Islet precursor cell (in vitro differentiated cells): ENCODE results near the gene PREP.
"Not testable (repeated sequence)": the region's sequence is repeated elsewhere in the genome, so short reads cannot be mapped to it uniquely, and the experiment has no call there.

Experiments
- DNase-seq: peaks from one replicate; pipeline ENCODE4 v3.0.0-alpha.2; 2018

Gene PREP

DNA sequence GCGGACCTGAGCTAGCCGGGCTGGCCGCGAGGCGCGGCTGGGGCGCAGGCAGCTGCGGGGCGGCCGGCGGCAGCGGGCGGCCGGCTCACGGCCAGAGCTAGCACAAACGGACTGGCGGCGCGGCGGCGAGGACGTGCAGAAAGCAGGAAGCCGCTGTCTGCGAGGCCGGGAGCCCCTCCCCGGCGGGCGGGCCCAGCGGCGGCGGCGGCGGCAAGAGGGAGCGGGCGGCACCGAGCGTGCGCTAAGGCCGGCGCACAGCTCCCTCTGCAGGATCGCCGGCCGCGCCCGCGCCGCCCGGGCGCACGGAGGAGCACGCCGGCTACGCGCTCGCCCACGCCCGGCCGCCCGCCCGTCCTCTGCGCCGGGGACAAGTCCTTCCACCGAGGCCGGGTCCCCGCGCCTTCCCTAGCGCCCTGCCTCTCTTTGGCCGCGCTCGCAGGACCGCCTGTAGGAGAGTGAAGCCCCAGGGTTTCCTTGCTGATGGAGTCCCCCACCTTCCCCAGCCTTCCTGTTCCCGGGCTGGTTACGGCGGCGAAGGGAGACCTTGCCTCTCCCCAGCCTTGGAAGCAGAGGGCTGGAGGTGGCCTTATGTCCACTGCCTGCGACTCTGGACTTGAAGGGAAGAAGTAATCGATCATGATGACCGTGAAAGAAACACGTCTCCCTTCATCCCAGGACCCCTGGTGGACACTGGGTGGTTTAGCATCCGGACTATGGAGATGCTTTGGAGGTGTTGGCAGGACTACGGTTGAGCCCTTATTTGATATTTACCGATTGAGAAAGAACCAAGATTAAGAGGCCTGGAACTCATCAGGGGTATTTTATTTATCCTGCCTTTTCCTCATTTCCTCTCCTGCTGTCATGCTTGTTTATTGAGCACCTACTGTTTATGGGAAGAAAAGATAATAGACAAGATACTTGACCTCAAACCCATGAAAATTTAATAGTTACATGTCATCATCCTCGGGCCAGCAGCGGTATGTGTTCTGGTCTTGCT is at the start of gene PREP:
Gene PREP, minus strand, starts transcription at position 144 of the 997 bp plus-strand sequence. CDS start 191 bp downstream, outside the sequence.
- peak; percentile 91 for DNase-seq

DNA sequence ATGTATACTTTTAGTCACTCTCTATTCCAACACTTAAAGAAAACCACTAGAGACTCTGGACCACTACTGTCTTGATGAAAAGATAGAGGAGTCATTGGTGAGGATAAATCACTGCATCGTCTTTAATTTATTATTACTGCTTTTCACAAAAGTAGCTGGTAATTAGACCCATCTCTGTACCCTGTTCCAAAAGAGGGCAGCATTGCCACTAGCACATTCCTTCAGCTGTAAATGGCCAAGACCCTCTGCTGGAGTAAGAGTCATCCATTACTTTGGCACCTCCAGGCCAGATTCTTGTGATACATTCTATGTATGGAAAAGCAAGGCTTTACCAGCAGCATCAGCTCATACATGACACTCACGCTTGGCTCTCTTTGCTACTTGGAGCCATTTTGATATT is 49.5 kb upstream of the PREP start:
- no peak for DNase-seq

DNA sequence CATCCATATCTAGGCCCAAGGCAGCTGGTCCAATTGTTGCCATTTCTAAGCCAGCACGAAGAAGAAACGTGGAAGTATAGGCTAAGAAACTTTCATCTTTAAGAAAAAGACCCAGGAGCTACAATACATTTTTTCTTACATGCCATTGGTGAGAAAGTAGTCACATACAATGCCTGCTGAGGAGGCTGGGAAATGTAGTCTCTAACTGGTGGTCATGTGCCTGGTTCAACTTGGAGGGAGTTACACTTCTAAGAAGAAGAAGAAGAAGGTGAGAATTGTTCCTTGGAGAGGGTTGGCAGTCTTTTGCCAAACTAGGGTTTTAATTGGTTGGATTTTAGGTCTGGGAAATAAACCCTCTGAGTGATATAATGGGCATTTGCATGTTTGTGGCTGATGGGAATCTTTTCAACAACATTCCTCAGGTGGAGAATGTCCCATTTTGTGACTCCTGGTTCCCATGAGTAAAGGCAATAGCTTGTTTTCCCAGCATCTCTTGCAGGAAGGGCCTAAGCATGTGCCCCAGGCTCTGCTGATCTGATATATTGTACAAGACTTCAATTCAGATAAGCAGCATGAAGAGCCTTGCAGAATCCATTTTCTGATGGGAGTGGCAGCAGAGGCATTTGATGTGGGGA is 47.0 kb upstream of the PREP start:
- peak; percentile 62 for DNase-seq

DNA sequence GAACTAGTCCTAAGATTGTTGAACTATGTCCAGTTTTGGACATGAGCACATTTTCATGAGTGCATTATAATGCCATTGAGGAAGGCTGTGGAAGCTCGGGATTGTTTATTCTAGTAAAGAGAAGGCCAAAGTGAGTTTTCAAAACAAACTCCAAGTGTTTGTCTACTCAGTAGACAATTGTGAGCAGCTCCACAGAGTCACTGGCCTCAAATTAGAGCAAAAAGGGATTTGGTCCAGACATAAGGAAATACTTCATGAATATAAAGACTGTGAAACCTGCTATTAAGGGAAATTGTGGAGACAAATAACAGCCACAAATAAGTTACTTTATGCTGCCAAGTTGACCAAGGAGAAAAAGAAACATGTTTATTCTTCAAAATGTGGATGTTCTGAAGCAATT is 42.6 kb upstream of the PREP start:
- no peak for DNase-seq

DNA sequence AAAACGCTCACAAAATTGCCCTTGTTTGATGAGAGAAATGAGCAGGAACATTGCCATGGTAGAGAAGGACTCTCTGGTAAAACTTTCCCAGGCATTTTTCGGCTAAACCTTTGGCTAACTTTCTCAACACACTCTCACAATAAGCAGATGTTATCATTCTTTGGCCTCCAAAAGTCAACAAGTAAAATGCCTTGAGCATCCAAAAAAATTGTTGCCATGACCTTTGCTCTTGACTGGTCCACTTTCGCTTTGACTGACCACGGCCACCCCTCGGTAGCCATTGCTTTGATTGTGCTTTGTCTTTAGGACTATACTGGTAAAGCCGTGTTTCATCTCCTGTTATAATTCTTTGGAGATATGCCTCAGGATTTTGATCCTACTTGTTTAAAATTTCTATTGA is 41.1 kb upstream of the PREP start:
- DNase-seq, result no peak

DNA sequence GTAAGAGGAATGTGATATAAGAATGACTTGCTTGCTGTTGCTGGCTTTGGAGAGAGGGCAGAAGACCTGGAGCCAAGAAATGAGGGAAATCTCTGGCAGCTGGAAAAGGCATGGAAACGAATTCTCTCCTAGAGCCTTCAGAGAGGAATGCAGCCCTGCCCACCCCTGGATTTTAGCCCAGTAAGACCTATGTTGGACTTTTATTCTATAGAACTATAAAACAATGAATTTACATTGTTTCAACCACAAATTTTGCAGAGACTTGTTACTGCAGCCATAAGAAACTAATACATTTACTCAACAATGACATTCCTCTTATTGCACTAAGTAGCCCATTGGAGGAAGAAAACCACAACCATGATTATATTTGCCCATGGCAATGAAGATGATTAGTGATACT is 39.5 kb upstream of the PREP start:
- DNase-seq, result no peak

DNA sequence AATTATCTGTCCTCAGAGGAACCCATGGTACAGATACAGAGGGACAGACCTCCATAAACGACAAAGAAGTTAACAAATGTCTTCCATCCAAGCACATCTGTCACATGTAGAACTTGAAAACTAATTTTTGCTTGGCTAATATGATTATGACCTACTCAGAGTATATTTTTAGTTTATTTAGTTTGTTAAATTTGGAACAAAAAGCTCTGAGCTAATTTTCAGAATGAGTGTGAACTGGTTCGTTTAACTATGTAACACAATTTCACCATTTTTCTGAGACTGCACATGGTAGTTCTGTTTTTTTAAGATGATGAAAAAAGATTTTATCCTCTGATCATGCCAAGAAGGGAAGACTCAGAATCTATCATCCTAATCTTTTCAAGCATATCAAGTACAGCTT is 34.4 kb upstream of the PREP start:
- DNase-seq, result no peak

DNA sequence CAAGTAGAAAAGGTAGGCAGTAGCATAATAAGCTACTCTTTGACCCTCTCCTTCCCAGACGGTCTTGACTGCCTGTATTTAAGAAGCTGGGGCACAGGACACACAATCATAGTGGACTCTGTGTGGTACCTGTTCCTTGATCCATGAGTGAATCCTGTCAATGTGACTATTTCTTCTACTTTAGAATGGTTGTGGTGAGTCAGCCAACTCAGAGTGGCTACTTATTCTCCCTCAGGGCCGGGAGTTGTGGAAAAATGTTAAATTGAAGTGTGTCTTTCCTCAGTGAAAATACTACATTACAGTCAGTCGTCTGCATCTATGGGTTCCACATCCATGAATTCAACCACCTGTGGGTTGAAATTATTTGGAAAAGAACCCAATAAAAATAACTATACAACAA is 30.8 kb upstream of the PREP start:
- no peak for DNase-seq

DNA sequence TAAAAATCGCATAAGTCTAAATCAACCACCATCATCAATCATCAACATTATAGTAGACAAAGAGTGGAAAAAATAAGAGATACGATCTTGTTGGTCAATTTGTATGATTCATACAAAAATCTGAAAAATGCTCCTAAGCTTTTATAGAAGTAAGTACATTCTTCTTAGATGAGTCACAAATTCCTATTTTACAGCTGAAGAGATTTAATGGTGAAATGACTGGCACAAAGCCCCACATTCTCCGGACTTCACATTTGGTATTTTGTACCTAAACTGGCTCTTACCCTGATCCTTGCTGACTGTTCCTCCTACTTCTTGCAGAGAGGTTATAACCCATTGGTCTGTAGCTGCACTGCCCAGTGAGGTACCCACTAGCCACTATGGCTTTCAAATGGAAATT is 29.9 kb upstream of the PREP start:
- DNase-seq, result peak; percentile 62

DNA sequence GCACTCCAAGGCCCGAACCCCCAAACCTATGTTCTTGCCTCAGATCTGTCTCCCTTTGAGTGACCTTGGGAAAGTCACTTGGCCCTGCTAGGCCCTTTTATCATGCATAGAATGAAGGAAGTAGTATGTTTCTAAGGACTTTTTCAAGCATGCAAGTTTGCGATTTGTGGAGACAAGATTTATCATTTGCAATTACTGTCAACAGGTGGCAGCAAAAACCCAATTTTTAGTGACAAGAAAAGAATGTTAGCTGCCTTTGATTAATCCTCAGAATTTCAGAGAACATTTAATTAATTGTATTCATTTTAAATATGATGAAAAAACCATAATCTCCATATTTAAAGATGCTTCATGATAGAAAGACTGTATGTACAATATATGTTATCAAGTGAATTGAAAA is 28.3 kb upstream of the PREP start:
- DNase-seq, result no peak

DNA sequence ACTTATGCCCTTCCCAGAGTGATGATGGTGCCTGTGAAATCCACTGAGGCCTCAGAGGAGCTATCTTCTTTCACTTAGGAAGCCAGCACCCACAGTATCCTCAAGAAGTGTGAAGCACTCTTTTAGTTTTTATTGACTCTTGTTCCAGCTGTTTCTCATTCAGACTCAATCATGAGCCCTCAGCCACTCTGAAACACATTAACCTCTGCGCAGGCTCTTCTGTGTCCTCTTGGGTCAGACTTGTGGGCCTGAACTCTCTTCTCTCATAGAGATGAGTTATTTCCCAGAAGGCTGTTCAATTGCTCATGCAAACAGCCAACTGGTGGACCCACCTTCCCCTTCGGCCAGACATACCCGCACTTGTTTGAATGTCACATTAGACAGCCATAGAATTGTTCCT is 27.8 kb upstream of the PREP start:
- no peak for DNase-seq

DNA sequence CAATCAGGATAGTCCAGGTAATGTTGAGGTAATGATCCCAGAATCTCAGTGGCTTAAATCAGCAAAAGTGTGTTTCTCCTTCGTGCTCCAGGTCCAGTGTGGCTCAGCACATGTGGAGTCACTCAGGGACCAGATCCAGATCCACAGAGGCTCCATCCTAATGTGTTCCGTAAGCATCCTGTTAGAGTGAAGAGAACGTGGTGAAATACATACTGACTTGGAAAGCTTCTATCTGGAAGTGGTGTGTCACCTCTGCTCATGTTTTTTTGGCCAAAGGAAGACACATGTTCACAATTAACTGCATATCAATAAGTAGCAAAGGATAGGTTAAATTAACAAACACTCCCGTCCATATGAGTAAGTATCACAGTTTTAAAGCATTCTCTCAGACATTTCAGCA is 26.8 kb upstream of the PREP start:
- DNase-seq, result no peak

DNA sequence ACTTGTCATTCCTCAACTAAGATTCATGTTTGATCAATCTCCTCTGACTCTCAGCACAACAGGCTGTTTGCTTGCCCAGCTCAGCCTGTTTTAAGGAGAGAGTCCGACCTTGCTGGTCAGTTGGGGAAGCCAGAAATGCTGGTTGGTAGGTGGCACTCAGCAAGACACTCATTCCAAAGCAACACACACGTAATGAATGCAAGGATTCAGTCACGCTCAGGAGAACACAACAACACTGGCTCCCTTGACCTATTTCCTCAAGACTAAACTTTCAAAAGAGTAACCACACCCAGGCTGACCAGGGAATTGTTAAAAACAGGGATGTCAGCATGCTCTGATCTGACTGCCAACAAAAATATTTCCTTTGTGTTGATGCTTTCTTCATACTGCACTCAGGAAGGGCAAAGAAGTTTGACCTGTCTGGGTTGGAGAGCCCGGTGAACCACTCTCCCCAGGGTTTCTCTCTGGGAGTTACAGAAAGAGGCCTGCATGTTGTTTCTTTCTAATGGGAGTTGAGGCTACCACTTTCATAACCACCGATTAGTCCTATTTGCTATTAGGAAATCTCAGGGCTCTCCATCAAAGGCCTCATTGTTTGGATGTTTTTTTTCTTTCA is 25.6 kb upstream of the PREP start:
- peak; percentile 65 for DNase-seq

DNA sequence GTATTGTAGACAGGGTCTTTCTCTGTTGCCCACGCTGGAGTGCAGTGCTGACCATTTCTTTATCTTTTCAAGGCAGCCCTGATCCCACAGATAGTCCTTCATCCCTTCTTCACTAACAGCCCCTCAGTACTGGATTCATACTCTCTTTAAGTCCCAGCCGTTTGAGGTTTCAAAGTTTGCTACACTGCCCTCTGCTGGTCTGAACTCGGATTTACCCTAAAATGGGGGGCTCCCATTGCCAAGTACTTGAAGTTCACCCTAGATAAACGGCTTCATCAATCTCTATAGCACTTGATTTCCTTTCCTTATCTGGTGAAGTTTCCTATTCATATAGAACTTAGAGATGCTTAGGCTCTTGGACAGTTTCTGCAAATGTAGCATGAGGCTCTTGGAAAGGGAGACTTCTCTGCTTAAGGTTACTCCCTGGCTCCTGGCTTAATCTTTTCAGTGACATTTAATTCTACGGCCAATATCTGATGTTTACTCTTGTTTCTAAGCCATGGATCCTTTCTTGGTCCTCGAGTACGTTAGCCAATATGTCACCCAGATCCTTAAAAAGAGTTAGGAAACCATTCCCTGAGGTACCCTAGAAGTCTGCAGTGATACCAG is 21.4 kb upstream of the PREP start:
- peak; percentile 70 for DNase-seq

DNA sequence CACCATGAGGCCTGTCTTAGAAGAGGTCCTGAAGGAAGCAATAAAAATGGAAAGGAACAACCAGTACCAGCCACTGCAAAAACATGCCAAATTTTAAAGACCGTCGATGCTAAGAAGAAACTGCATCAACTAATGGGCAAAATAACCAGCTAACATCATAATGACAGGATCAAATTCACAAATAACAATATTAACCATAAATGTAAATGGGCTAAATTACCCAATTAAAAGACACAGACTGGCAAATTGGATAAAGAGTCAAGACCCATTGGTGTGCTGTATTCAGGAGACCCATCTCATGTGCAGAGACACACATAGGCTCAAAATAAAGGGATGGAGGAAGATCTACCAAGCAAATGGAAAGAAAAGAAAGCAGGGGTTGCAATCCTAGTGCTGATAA is 14.1 kb upstream of the PREP start:
- not testable (repeated sequence) for DNase-seq

DNA sequence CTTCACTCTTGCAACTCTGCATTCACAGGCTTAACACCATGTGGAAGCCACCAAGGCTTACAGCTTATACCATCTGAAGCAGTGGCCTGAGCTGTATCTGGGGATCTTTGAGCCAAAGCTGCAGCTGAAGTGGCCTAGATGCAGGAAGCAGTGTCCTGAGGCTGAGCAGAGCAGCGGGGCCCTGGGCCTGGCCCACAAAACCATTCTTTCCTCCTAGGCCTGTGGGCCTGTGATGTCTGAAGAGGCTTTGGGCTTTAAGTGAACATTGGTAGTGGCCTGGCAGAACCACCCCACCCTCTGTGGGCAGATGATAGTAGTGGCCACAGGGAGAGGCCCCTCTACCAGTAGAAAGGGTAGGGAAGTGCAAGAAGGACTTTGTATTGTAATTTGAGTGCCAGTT is 6.9 kb upstream of the PREP start:
- DNase-seq, result no peak

DNA sequence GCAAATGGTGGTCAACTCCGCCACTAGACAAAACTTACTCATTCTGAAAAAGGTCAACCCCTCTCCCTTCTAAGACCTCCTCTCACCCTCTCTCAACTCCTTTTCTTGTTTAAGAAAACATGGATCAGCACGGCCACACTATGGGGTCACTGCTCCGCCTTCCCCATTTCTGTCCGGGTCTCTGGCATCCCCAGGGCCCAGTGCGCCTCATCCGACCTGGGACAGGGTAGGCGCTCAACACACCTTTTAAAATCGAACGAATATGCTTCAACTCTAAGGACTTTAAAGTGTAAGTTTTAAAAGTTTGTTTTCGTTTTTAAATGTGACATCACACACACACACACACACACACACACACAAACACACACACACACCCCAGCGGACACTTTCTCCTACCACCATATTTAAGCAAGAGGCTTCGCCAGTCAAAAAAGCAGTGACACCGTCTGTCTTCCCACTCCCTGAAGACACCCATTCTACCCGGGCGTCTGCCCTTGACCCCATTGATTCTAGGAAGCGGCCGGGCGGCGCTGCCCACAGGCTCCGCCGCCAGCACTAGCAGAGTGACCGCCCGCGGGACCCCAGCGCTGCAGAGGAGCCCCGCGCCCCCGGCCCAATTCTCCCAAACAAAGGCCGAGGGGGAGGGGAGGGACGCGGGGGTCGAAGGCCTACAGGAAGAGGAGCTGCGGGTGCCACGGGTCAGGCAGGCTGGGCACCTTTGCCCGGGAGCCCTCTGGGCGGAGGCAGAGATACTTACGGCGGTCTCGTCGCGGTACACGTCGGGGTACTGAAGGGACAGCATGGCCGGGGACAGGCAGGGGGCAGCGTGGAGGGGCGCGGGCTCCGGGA is 568 bp downstream of the PREP start:
- DNase-seq, result no peak

DNA sequence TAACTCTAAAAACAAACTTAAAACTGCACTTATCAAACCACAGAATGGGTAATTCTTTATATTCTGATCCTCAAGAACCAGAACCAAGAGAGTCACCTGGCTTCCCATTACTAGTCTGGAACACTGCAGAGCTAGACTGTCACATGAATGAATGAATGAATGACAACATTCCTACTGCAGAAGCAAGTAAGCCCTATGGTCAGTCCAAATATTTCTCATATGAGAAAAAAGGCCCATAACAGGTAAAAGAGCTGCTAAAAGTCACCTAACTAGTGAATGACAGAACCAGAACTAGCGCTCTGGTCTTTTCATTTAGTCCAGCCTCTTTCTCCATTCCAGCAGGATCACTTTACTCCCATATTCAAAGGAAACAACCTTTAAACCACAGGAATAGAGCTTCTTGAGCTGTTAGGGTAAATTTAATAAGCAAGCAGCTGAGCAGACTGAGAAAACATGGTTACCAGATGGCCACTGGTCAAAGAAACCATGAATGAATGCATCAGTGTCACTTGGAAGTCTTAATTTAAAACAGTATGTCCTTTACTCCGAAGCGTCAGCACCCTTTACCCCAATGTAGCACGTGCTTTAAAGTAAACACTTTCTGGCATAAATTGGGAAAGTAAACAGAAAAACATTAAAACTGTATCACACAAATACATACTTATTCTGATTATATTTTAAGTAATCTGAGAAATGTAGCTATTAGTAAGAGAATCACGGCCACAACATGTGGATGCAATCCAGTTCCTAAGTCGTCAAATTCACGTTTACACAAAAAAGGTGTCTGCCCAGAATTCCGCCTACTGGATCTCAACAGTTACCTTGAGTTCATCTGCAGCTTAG is 1.4 kb downstream of the PREP start:
- DNase-seq, result no peak

DNA sequence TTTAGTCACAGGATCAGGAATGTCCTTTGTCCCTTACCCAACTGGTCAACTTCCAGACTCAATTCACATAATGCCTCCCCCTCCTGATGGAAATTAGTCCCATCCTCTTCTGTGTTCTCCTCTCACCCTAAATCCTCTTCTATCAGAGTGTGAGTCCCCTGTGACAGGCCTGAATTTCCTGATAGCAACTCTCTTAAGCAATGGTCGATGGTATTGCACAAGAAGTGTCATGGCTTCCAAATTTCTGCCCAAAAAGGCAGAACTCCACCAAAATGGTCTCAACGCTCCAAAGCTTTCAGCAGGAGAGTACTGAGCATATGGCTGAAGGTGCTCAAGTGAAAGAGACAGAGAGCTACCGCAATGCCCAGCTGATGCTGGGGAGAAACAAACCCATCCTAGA is 2.4 kb downstream of the PREP start:
- DNase-seq, result no peak

DNA sequence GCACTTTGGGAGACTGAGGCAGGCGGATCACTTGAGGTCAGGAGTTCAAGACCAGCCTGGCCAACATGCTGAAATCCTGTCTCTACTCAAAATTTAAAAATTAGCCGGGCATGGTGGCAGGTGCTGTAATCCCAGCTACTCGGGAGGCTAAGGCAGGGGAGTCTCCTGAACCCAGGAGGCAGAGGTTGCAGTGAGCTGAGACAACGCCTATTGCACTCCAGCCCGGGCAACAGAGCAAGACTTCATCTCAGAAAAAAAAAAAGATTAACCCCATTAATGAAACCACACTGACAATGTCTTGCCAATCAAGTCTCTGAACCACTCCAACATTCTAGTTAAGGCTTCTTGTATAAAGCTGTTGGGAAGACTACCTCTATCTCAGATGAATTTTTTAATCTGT is 4.0 kb downstream of the PREP start:
- DNase-seq, result no peak

DNA sequence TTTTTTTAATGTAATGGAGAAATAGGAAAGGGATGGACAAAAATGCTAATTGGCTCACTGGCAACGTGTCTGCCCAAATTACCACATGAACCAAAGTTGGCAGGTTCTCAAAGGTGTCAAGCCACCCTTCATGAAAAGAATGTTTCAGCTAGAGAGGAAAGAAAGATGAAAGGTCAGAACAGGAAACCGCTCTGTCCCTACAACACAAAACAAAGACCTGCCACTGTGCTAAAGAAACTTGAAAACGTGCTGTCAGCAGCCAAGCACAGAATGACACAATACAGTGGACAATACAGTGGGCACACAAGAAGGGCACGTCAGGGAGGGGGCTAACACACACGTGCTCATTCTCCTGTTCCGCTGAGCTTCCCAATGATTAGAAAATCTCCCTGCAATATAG is 4.9 kb downstream of the PREP start:
- DNase-seq, result no peak

DNA sequence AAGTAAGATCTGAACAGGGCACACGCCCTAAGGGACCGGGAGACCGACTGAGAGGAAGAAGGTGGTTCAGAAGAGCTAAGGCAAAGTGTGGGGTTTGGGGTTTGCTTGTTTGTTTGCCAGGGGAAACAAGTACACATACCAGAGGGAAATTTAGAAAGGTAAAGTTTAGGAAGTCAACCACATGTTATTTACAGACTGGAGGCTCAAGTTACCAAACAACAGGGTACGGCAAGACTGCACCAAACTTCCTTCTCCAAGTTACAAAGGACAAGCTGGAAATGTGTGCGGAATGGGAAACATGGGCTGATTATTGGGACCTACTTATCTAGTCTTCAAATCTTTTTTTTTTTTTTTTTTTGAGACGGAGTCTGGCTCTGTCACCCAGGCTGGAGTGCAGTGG is 11.2 kb downstream of the PREP start:
- no peak for DNase-seq
